ENCODE results near the gene ASB6. TPM values are rescaled to one million over a fixed set of nuclear protein-coding genes. Genes with fewer than 3 reads are reported as not detected.
A peak's percentile ranks its signal among the peaks of the same experiment; 100 is the strongest.
"Not testable (repeated sequence)": the region's sequence is repeated elsewhere in the genome, so short reads cannot be mapped to it uniquely, and the experiment has no call there.

Gene ASB6
- total RNA-seq, 2 experiments from 2014 or later: 22.5 to 23.4 TPM

DNA sequence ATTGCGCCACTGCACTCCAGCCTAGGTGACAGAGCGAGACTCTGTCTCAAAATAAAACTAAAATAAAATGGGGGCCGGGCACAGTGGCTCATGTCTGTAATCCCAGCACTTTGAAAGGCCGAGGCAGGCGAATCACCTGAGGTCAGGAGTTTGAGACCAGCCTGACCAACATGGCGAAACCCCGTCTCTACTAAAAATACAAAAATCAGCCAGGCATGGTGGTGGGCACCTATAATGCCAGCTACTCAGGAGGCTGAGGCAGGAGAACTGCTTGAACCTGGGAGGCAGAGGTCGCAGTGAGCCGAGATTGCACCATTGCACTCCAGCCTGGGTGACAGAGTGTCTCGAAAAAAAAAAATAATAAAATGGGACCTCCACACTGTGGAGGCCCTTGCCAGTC, 5.6 kb downstream of the ASB6 start:
- DNase-seq, H3K4me3 Mint-ChIP-seq, CTCF ChIA-PET, H3K27ac Mint-ChIP-seq, H3K27me3 Mint-ChIP-seq, H3K9me3 Mint-ChIP-seq: not testable (repeated sequence)
- Mint-ChIP-seq H3K36me3 (ENCODE audit: low read depth) (peaks cover 37% of the 10 kb centered on the region), H3K4me1 (peaks cover 30% of the 10 kb centered on the region)
- POLR2A ChIA-PET: interaction anchor here (1.4 to 5.9 kb wide), 2 partner anchors 10 to 11 kb away, joined by 8 to 44 read pairs; partner anchors contain the start of gene NTMT1

DNA sequence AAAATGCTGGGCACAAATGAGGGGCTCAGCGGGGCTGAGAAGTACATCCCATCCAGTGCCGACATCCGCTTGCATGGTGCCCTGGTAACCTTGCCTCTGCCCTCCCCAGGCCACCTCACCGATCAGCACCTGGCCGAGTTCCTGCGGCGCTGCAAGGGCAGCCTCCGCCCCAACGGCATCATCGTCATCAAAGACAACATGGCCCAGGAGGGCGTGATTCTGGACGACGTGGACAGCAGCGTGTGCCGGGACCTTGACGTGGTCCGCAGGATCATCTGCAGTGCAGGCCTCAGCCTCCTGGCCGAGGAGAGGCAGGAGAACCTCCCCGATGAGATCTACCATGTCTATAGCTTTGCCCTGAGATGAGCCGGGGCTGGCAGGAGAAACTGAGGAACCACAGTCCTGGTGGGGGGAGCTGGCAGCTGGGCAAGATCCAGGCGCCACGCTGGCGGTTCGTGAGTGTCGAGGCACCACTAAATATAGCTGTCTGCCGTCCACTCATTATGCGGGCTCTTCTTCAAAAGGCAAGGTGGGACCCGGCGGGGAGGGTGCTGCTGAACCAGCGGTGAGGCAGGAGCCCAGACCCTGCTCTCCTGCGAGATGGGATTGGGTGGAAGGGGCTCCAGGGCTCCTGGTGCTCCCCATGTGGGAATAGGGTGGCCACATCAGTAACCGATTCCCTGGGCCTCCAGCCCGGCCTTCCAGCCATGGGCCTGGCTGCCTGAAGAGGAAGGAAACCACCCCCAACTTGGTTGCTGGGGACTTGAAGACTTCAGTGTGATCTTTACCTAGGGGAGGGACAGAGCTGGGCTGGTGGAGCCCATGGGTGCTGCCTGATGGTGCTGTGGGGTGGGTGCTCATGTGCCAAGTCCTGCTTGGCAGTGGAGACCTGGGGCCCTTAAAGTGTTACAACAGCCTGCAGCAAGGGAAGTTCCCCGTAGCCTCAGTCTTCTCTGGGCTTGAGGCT, 6.6 kb downstream of the ASB6 start:
- Mint-ChIP-seq H3K27ac (no peak overlapping the region), H3K36me3 (ENCODE audit: low read depth) (peaks cover 40% of the 10 kb centered on the region), H3K4me3 (no peak overlapping the region), H3K27me3 (no peaks in the 10 kb centered on the region), H3K4me1 (peaks cover 28% of the 10 kb centered on the region), H3K9me3 (no peaks in the 10 kb centered on the region)
- ChIA-PET POLR2A (interaction anchor here (1.4 kb wide), 1 partner anchor 9 kb away, joined by 8 read pairs; the partner anchor contains the start of gene NTMT1), CTCF (no interaction called here)
- DNase-seq: no peak

DNA sequence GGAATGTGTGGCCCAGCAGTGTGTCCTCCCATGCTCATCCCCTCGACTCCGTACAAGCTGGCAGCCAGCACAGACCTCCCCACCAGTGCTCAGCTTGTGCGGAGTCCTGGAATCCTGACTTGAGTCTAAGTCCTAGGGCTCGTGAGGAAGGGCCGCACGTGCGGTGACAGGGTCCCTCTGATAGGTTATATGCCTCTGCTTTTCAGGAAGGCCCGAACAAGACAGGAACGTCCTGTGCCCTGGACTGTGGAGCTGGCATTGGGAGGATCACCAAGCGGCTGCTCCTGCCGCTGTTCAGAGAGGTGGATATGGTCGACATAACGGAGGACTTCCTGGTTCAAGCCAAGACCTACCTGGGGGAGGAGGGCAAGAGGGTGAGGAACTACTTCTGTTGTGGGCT, 8.1 kb downstream of the ASB6 start:
- Mint-ChIP-seq H3K4me3 (no peak overlapping the region), H3K9me3 (no peaks in the 10 kb centered on the region), H3K4me1 (peaks cover 34% of the 10 kb centered on the region), H3K36me3 (ENCODE audit: low read depth) (peaks cover 37% of the 10 kb centered on the region), H3K27me3 (no peaks in the 10 kb centered on the region), H3K27ac (no peak overlapping the region)
- no peak for DNase-seq
- CTCF ChIA-PET: interaction anchor here (1.9 kb wide), 1 partner anchor 10 kb away, joined by 9 read pairs; no protein-coding TSS in a partner anchor
- POLR2A ChIA-PET: no interaction called here

DNA sequence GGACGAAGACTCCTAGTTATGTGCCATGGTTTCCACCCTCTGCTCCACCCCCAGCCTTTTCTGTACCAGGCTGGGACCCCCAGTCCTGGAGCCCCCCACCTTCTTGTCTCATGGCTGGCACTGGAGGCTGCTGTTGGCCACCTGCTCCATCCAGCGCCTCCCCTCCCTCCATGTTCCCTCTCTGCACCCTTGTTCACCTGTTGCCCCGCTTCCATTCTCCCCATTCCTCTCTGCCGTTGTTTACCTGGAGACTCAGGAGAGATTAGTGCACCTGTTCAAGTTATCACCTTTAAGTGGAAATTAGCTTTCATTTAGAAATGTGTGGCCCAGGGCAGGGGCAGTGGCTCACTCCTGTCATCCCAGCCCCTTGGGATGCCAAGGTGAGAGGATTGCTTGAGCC, 8.7 kb downstream of the ASB6 start:
- POLR2A ChIA-PET: no interaction called here

DNA sequence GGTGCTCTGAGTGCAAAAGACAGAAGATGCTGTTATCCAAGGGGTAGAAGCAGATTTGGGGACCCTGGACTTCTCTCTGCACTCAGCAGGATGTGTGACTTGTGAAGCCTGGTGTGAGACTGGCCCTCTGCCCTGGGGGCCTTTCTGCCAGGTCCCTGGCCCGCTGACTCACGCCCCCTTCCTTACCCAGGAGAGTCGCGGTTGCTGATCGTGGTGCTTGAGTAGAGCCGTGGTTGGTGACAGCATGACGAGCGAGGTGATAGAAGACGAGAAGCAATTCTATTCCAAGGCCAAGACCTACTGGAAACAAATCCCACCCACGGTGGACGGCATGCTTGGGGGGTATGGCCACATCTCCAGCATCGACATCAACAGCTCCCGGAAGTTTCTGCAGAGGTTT, 9.5 kb downstream of the ASB6 start:
- H3K9me3 Mint-ChIP-seq: no peaks in the 10 kb centered on the region
- H3K27ac Mint-ChIP-seq: no peak overlapping the region
- POLR2A ChIA-PET: no interaction called here
- peaks cover 35% of the 10 kb centered on the region for H3K36me3 Mint-ChIP-seq (ENCODE audit: low read depth)
- H3K4me3 Mint-ChIP-seq: no peak overlapping the region
- H3K27me3 Mint-ChIP-seq: no peaks in the 10 kb centered on the region
- CTCF ChIA-PET: no interaction called here
- H3K4me1 Mint-ChIP-seq: peaks cover 43% of the 10 kb centered on the region
- no peak for DNase-seq

More for the DNA sequence above, 8.7 kb downstream of the ASB6 start:
- no peaks in the 10 kb centered on the region for H3K9me3 Mint-ChIP-seq
- H3K4me3 Mint-ChIP-seq: no peak overlapping the region
- peaks cover 37% of the 10 kb centered on the region for H3K36me3 Mint-ChIP-seq (ENCODE audit: low read depth)
- H3K4me1 Mint-ChIP-seq: peaks cover 38% of the 10 kb centered on the region
- CTCF ChIA-PET: interaction anchor here (1.9 kb wide), 1 partner anchor 9 kb away, joined by 9 read pairs; no protein-coding TSS in a partner anchor
- no peak for DNase-seq
- no peaks in the 10 kb centered on the region for H3K27me3 Mint-ChIP-seq
- H3K27ac Mint-ChIP-seq: no peak overlapping the region

DNA sequence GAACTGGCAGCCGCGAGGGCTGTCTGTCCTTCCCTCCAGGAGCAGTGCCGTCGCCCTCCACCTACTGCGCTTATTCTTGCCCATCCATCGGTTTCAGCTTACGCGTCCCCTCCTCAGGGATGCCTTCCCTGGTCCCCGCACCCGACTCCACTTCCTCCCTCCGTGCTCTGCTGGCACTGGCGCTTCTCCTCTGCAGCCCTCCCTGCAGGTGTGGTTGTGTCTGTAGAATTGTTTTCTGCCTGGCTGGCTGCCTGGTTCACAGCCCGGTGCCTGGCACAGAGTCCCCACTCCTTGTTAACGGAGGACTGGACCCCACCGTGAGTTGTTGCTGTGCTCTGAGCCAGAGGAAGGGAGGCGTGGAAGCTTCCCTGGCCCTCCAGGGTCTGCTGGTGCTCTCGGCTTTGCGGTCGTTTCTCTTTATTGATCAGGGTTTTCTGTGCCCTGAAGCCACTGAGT, 10.2 kb downstream of the ASB6 start:
- Mint-ChIP-seq H3K27ac (peak overlapping the region; percentile 30), H3K27me3 (no peaks in the 10 kb centered on the region), H3K4me3 (no peak overlapping the region), H3K4me1 (peaks cover 50% of the 10 kb centered on the region), H3K9me3 (no peaks in the 10 kb centered on the region), H3K36me3 (ENCODE audit: low read depth) (peaks cover 37% of the 10 kb centered on the region)
- POLR2A ChIA-PET: interaction anchor here (2.8 kb wide), 1 partner anchor 10 kb away, joined by 10 read pairs; the partner anchor contains the start of gene ASB6
- no peak for DNase-seq
- CTCF ChIA-PET: no interaction called here

DNA sequence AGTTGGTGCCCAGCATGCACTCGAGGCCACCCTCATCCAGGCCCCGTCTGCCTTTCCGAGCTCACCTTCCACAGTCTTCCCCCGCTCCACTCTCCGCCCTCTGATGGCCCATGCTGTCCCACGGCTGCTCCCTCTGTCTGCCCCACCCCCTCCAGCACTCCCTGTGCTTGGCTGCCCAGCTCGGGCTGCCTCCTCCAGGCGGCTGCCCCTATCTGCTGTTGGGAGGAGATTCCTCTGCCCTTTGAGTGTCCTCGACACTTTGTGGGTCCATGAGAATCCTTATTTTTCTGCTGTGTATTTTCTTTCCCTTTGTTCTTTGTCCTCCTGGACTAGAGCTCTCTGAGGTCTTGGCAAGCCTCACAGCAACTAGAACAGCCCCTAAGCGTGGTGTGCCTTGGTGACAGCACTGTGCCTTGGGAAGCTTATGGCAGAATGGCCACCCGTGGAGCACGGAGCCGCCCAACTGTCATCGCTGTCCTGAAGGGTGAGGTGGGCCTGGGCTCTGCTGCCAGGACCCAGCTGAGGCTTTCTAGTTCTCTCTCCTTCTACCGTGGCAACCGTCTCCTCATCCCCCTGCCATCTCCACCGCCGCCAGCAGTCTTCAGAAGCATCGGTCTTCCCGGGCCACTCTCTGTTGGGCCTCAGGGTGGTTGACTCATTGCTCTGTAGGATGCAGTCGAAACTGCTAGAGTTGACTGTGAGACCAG, 10.8 kb downstream of the ASB6 start:
- Mint-ChIP-seq H3K36me3 (ENCODE audit: low read depth) (peaks cover 37% of the 10 kb centered on the region), H3K27ac (peak overlapping the region; percentile 30), H3K4me1 (peaks cover 50% of the 10 kb centered on the region), H3K9me3 (no peaks in the 10 kb centered on the region), H3K4me3 (no peak overlapping the region), H3K27me3 (no peaks in the 10 kb centered on the region)
- CTCF ChIA-PET: interaction anchor here (0.7 to 1.6 kb wide), 2 partner anchors 488 to 499 kb away, joined by 3 to 5 read pairs; no protein-coding TSS in a partner anchor
- POLR2A ChIA-PET: interaction anchor here (2.8 kb wide), 1 partner anchor 10 kb away, joined by 10 read pairs; the partner anchor contains the start of gene ASB6
- DNase-seq: no peak

DNA sequence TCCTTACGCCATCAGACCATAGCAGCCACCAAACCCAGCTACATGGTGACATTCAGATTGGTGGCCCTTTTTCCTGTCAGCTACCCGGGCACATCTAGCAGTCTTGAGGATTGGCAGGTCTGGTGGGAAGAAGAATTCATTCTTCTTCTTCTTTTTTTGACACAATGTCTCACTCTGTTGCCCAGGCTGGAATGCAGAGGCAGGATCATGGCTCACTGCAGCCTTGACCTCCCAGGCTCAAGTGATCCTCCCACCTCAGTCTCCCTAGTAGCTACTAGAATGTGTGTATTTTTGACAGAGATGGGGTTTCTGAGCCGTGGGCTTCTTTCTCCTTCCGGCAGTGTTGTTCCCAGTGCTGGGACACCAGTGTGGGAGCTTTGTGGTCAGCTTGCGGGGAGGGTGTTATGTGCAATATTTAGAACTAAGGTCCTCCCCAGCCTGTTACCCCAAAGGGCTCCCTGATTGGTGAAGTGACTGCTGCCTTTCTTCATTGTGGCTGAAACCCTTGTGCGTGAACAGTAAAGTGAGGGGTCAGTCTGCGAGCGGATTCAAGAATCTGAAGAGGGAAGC, 12.6 kb downstream of the ASB6 start:
- Mint-ChIP-seq H3K9me3 (no peaks in the 10 kb centered on the region), H3K4me1 (peaks cover 61% of the 10 kb centered on the region), H3K27ac (no peak overlapping the region), H3K36me3 (ENCODE audit: low read depth) (peaks cover 25% of the 10 kb centered on the region), H3K27me3 (no peaks in the 10 kb centered on the region), H3K4me3 (no peak overlapping the region)
- POLR2A ChIA-PET: interaction anchor here (0.9 to 2.8 kb wide), 2 partner anchors 8 to 12 kb away, joined by 3 to 10 read pairs; partner anchors contain the start of gene ASB6
- CTCF ChIA-PET: interaction anchor here (6.6 kb wide), 1 partner anchor 490 kb away, joined by 112 read pairs; no protein-coding TSS in a partner anchor
- no peak for DNase-seq

DNA sequence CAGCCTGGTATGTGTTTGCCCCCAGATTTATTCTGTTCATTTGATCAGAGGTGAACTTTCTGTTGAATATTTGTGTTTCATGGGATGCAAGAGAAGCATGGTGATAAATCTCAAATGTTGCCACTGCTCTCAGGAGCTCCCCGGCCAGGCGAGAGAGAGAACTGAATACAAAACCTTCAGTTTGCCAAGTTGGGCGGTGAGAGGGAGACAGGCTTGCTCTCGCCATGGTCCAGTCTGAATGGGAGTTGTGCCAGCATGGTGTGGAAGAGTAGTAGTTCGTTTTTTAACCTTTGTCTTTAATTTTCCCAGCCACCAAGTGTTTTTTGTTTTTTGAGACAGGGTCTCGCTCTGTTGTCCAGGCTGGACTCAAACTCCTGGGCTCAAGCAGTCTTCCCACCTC, 13.2 kb downstream of the ASB6 start:
- ChIA-PET CTCF (interaction anchor here (6.6 kb wide), 1 partner anchor 490 kb away, joined by 112 read pairs; no protein-coding TSS in a partner anchor), POLR2A (no interaction called here)
- Mint-ChIP-seq H3K9me3 (no peaks in the 10 kb centered on the region), H3K27me3 (no peaks in the 10 kb centered on the region), H3K36me3 (ENCODE audit: low read depth) (peaks cover 25% of the 10 kb centered on the region), H3K27ac (no peak overlapping the region), H3K4me1 (peaks cover 65% of the 10 kb centered on the region), H3K4me3 (no peak overlapping the region)
- no peak for DNase-seq

DNA sequence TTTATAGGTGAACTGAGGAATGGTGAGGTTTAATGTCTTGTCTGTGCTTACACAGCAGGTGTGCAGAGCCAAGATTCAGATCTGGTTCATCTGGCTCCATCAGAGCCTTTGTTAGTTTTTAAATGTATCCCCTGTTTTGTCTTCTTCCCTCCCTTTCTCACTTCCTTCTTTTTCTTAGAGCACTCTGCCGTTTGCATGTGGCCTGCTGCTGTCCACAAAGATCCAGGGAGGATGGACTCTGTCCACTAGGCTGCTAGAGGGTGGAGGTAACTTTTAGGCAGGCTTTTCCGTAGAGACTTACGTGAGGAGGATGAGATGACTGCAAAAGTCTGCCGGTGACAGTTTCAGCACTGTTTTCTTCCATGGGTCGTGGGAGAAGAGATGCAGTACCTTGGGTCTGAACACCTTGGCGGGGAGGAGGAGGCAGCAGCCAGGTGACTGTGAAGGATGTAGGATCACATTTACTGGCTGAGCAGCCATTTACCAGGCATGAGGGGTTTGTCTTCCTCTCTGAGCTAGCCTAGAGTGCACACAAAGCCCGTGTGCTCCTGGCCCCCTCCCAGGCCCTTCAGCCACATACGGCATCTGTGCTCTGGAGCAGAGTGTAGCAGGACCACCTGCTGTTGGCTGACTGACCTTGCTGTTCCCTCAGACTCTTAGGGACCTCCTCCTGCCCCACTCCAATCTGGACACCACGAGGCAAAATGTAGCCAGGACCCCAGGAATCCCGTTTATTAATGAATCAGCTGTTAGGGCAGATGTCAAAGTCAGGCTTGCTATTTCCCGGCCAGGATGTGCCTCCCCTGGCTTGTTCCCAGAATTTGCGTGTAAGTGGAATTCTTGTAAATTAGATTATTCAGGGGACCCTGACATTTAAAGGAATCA, 14.2 kb downstream of the ASB6 start:
- DNase-seq: no peak
- POLR2A ChIA-PET: interaction anchor here (0.8 to 4.3 kb wide), 5 partner anchors 8 to 546 kb away, joined by 3 to 44 read pairs (median 3); partner anchors contain the start of gene ASB6
- Mint-ChIP-seq H3K27ac (peak overlapping the region; percentile 83), H3K4me1 (peaks cover 67% of the 10 kb centered on the region), H3K36me3 (ENCODE audit: low read depth) (peaks cover 22% of the 10 kb centered on the region), H3K4me3 (peak overlapping the region; percentile 81), H3K27me3 (no peaks in the 10 kb centered on the region), H3K9me3 (no peaks in the 10 kb centered on the region)
- CTCF ChIA-PET: interaction anchor here (0.6 to 6.6 kb wide), 7 partner anchors 13 to 972 kb away, joined by 3 to 112 read pairs (median 6); partner anchors contain the start of genes ASB6 and IER5L

DNA sequence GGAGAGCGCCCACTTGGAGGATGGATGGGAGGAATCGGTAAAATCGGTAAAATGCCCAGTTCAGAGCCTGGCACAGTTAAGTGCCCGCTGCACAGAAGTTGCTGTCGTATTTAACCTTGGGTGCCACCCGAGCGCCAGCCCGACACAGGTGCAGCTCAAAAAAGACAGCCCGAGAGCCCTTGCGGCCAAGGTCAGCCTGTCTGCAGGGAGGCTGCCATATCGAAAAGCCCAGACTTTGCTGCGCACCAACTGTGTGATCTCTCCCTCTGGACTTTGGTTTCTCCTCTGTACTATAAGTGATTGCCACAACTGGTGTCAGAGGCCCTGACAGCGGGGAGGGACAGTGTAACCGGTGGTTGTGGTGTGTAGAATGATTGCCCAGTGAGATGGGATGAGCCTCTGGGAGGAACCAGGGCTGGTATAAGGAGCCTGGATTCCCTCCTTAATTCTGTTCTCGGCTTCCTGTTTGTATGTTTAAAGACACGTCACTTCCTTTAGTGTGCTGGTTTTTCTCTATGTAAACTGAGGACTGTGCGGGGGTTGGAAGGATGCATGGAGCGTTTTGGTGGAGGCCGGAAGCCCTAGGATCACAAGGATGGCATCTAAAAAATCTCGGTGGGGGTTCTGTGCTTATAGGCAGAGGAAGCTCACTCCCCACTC, 15.2 kb downstream of the ASB6 start:
- peak; percentile 53 for DNase-seq
- Mint-ChIP-seq H3K4me1 (peaks cover 62% of the 10 kb centered on the region), H3K4me3 (peak overlapping the region; percentile 81), H3K27me3 (peaks cover 2% of the 10 kb centered on the region), H3K36me3 (ENCODE audit: low read depth) (peaks cover 15% of the 10 kb centered on the region), H3K9me3 (no peaks in the 10 kb centered on the region), H3K27ac (peak overlapping the region; percentile 83)
- ChIA-PET POLR2A (interaction anchor here (0.8 to 4.3 kb wide), 12 partner anchors 9 to 545 kb away, joined by 3 to 44 read pairs (median 4); partner anchors contain the start of genes ASB6, PTPA and TOR1B), CTCF (interaction anchor here (0.7 to 6.6 kb wide), 10 partner anchors 12 to 496 kb away, joined by 3 to 112 read pairs (median 24); partner anchors contain the start of genes ASB6 and IER5L)
